Mesendoderm (in vitro differentiated cells): ENCODE data around the gene ADARB2.

Experiments
- DNase-seq: peaks from one replicate; pipeline ENCODE4 v3.0.0; 2013
- H2AK5ac ChIP-seq: 2 replicates; pipeline ENCODE4 v1.6.1; 2013; ENCODE audit warnings: low read length, inconsistent platforms
- H2BK120ac ChIP-seq: 2 replicates; pipeline ENCODE4 v1.6.1; 2013; ENCODE audit warnings: low read depth, mild to moderate bottlenecking, low read length, moderate library complexity, mixed read lengths
- H2BK15ac ChIP-seq: replicated peaks from 2 replicates; pipeline ENCODE4 v1.6.1; 2013; ENCODE audit warnings: low read depth, mild to moderate bottlenecking, moderate library complexity
- H2BK5ac ChIP-seq: 2 replicates; pipeline ENCODE4 v1.6.1; 2013; ENCODE audit warnings: low read length, inconsistent platforms
- H3K18ac ChIP-seq: 2 replicates; pipeline ENCODE4 v1.6.1; 2013; ENCODE audit warnings: mild to moderate bottlenecking, low read length, mixed read lengths
- H3K23ac ChIP-seq: one replicate; pipeline ENCODE4 v1.6.1; 2013; ENCODE audit warnings: low read length
- H3K27ac ChIP-seq: 2 replicates; pipeline ENCODE4 v1.5.1; 2013; ENCODE audit warnings: low read depth, mild to moderate bottlenecking, inconsistent platforms, low read length, moderate library complexity
- H3K27me3 ChIP-seq: 2 replicates; pipeline ENCODE4 v1.6.1; 2013; ENCODE audit warnings: low read length, control low read depth, mild to moderate bottlenecking, inconsistent platforms; ENCODE audit not compliant: insufficient read depth, poor library complexity
- H3K36me3 ChIP-seq: 2 replicates; pipeline ENCODE4 v1.6.1; 2013; ENCODE audit warnings: low read length, inconsistent platforms; ENCODE audit not compliant: control insufficient read depth, insufficient read depth
- H3K4ac ChIP-seq: one replicate; pipeline ENCODE4 v1.6.1; 2013; ENCODE audit warnings: low read depth, mild to moderate bottlenecking, low read length, moderate library complexity
- H3K4me1 ChIP-seq: 2 replicates; pipeline ENCODE4 v1.6.1; 2013; ENCODE audit warnings: low read depth, low read length, inconsistent platforms; ENCODE audit not compliant: control insufficient read depth
- H3K4me2 ChIP-seq: 2 replicates; pipeline ENCODE4 v1.6.1; 2013; ENCODE audit warnings: low read length
- H3K4me3 ChIP-seq: 2 replicates; pipeline ENCODE4 v1.5.1; 2013; ENCODE audit warnings: mild to moderate bottlenecking, low read length
- H3K56ac ChIP-seq: one replicate; pipeline ENCODE4 v1.6.1; 2013; ENCODE audit warnings: low read length
- H3K79me1 ChIP-seq: 2 replicates; pipeline ENCODE4 v1.6.1; 2013; ENCODE audit warnings: low read length, inconsistent platforms
- H3K79me2 ChIP-seq: 2 replicates; pipeline ENCODE4 v1.6.1; 2013; ENCODE audit warnings: mild to moderate bottlenecking, low read length; ENCODE audit not compliant: control insufficient read depth, insufficient read depth
- H3K9ac ChIP-seq: 2 replicates; pipeline ENCODE4 v1.6.1; 2013; ENCODE audit warnings: low read length, inconsistent platforms
- H4K5ac ChIP-seq: one replicate; pipeline ENCODE4 v1.6.1; 2013; ENCODE audit warnings: low read length
- H4K8ac ChIP-seq: one replicate; pipeline ENCODE4 v1.6.1; 2013; ENCODE audit warnings: low read depth, mild to moderate bottlenecking, control low read depth, low read length, moderate library complexity
- WGBS: extraction: QIAGEN DNeasy Blood & Tissue Kit; methylation state at CpG from one replicate; pipeline ENCODE4 v1.1.7; 2013; ENCODE audit warnings: low lambda C conversion rate, missing lambda C conversion rate; ENCODE audit not compliant: insufficient coverage; ENCODE audit errors: extremely low coverage; 5-methylcytosine and 5-hydroxymethylcytosine counted together

Gene ADARB2

DNA sequence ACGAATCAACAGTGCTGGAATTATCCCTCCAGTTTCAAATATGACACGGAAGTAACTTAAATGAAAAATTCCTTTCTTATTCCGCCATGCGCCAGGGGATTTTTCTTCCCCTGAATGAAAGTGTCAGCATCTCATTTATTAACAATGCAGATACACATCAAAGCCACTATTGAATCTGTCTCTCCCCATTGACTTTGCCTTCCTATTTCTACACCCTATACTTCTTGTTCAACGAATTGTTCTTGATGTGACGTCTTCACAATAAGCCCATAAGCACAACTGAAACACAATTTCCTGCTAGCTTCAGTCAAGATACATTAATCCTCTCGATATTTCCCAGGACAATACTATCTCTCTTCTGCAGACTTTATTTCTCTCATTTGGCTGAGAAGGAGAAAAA, 253.5 kb downstream of the ADARB2 start:
- no peak overlapping the region for H3K23ac ChIP-seq
- H3K27me3 ChIP-seq: no peaks in the 10 kb centered on the region
- H2BK5ac ChIP-seq: no peak overlapping the region
- no peak for DNase-seq
- no peak overlapping the region for H3K56ac ChIP-seq
- H3K9ac ChIP-seq: no peak overlapping the region
- no peak overlapping the region for H2AK5ac ChIP-seq
- no peak overlapping the region for H3K18ac ChIP-seq
- no peaks in the 10 kb centered on the region for H3K79me1 ChIP-seq
- H3K27ac ChIP-seq: no peak overlapping the region
- H3K4me3 ChIP-seq: no peak overlapping the region
- no peaks in the 10 kb centered on the region for H3K79me2 ChIP-seq
- H2BK15ac ChIP-seq: no peak overlapping the region
- H4K5ac ChIP-seq: no peak overlapping the region
- H3K4ac ChIP-seq: no peak overlapping the region
- H4K8ac ChIP-seq: no peak overlapping the region
- no peaks in the 10 kb centered on the region for H3K36me3 ChIP-seq
- H2BK120ac ChIP-seq: no peak overlapping the region
- H3K4me1 ChIP-seq: no peaks in the 10 kb centered on the region
- no CpG with 5 or more reads among the region's 7 CpGs for WGBS
- no peak overlapping the region for H3K4me2 ChIP-seq

DNA sequence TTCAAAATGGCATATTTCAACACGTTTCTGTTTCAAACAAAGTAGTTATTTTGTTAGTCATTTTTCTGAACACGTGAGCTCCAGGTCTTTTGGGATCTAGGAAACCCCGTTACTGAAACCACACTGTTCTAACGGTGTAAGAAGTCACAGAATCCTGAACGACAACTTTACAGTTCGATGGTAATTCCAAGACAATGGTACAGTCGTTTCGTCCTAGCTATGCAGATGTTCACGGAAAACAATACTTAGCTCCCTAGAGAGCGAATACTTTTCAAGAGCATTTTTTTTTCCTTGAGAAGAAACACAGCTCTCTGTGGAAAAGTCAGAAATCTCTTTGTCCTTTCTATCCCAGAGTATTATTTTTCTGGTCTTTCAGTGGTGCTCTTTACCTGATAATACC, 254.1 kb downstream of the ADARB2 start:
- DNase-seq: no peak
- no CpG with 5 or more reads among the region's 10 CpGs for WGBS
- Histone ChIP-seq H4K5ac (no peak overlapping the region), H3K18ac (no peak overlapping the region), H3K4me2 (no peak overlapping the region), H3K4me1 (no peaks in the 10 kb centered on the region), H2AK5ac (no peak overlapping the region), H3K27me3 (no peaks in the 10 kb centered on the region), H2BK15ac (no peak overlapping the region), H3K36me3 (no peaks in the 10 kb centered on the region), H3K9ac (no peak overlapping the region), H3K56ac (no peak overlapping the region), H2BK120ac (no peak overlapping the region), H3K27ac (no peak overlapping the region), H3K23ac (no peak overlapping the region), H3K79me2 (no peaks in the 10 kb centered on the region), H4K8ac (no peak overlapping the region), H3K4me3 (no peak overlapping the region), H3K79me1 (no peaks in the 10 kb centered on the region), H2BK5ac (no peak overlapping the region), H3K4ac (no peak overlapping the region)

DNA sequence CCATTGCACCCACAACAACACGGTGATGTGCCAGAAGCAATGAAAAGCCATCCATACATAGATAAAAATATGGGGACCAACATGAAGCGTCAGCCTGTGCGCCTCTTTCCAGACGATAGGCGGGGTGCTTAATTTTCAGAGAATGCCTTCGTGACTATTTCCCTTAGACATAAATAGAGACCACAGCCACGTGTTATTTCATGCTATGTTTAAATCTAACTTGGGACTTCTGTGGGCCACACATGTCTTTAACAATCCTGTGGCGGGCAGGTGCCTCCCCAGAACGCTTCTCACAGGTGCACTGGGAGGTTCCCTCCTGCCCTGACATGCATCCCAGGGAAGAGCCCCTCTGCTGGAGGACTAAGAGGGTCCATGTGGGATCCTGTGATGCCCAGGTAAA, 259.7 kb downstream of the ADARB2 start:
- H3K9ac ChIP-seq: no peak overlapping the region
- no peak overlapping the region for H4K5ac ChIP-seq
- H3K27ac ChIP-seq: no peak overlapping the region
- DNase-seq: no peak
- H3K4ac ChIP-seq: no peak overlapping the region
- H2BK5ac ChIP-seq: no peak overlapping the region
- no peak overlapping the region for H2AK5ac ChIP-seq
- no CpG with 5 or more reads among the region's 9 CpGs for WGBS
- no peaks in the 10 kb centered on the region for H3K79me2 ChIP-seq
- H3K56ac ChIP-seq: no peak overlapping the region
- H2BK120ac ChIP-seq: no peak overlapping the region
- peaks cover 2% of the 10 kb centered on the region for H3K4me1 ChIP-seq
- no peaks in the 10 kb centered on the region for H3K27me3 ChIP-seq
- H3K18ac ChIP-seq: no peak overlapping the region
- no peak overlapping the region for H3K4me2 ChIP-seq
- no peaks in the 10 kb centered on the region for H3K79me1 ChIP-seq
- H3K4me3 ChIP-seq: no peak overlapping the region
- H4K8ac ChIP-seq: no peak overlapping the region
- H2BK15ac ChIP-seq: no peak overlapping the region
- H3K36me3 ChIP-seq: no peaks in the 10 kb centered on the region
- no peak overlapping the region for H3K23ac ChIP-seq

DNA sequence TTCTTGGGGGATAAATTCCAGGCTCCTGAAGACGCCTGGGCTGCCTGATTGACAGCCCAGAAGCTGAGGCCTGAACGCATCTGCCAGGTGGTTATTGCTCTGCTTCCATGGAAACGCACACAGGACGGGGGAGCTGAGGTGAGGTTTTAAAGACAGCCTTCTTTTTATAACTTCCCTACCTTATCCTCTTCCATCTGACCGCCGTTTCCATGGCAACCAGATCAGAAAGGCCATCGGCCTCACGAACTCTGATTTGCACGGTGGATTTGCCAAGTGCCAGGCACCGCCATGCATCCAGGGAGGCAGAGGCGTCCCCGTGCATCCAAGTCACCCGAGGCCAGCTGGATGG, 260.9 kb downstream of the ADARB2 start:
- Histone ChIP-seq H3K56ac (no peak overlapping the region), H2BK15ac (no peak overlapping the region), H3K18ac (no peak overlapping the region), H3K27me3 (no peaks in the 10 kb centered on the region), H3K4ac (no peak overlapping the region), H3K79me1 (no peaks in the 10 kb centered on the region), H4K8ac (no peak overlapping the region), H4K5ac (no peak overlapping the region), H2AK5ac (no peak overlapping the region), H3K23ac (no peak overlapping the region), H3K4me3 (no peak overlapping the region), H2BK5ac (no peak overlapping the region), H3K36me3 (no peaks in the 10 kb centered on the region), H3K27ac (no peak overlapping the region), H3K4me2 (no peak overlapping the region), H3K9ac (no peak overlapping the region), H2BK120ac (no peak overlapping the region), H3K4me1 (peaks cover 2% of the 10 kb centered on the region), H3K79me2 (no peaks in the 10 kb centered on the region)
- WGBS: no CpG with 5 or more reads among the region's 13 CpGs
- DNase-seq: peak; percentile 25

DNA sequence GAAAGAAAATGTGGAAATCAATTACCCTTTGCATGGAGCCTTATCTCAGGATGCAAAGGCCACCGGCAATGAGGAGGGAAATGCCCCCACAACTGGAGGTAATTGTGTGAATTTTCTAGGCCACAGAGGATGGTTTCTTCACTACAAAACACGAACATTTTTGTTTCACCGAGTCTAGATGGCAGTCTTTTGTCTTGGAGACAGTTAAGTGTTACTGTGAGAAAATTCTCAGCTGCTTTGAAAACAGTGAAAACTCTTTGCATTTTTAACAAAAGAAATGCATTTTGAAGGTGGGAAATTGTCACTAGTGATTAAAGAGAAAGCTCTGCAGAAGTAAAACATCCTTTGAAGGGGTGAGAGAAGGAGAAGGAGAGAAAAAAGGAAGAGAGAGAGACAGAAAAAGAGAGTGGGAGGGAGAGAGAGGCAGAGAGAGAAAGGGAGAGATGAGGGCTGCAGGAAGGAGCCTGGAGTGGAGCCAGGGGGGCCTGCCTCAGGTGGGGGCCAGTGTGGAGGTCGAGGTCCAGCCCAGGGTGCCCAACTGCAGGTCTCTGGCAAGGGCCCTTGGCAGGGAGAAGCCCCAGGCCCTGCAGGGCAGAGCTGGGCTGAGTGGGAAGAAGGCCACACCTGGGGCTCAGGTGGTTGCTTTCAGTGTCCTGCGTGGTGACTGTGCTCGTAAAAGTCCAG, 261.4 kb downstream of the ADARB2 start:
- H3K4me1 ChIP-seq: peaks cover 2% of the 10 kb centered on the region
- H4K8ac ChIP-seq: no peak overlapping the region
- H2BK5ac ChIP-seq: no peak overlapping the region
- H2BK120ac ChIP-seq: no peak overlapping the region
- DNase-seq: no peak
- H3K18ac ChIP-seq: no peak overlapping the region
- no peak overlapping the region for H2BK15ac ChIP-seq
- H3K4me2 ChIP-seq: no peak overlapping the region
- no peaks in the 10 kb centered on the region for H3K79me1 ChIP-seq
- H3K56ac ChIP-seq: no peak overlapping the region
- H3K4ac ChIP-seq: no peak overlapping the region
- no peak overlapping the region for H2AK5ac ChIP-seq
- H3K27me3 ChIP-seq: no peaks in the 10 kb centered on the region
- no peaks in the 10 kb centered on the region for H3K79me2 ChIP-seq
- H3K23ac ChIP-seq: no peak overlapping the region
- H3K27ac ChIP-seq: no peak overlapping the region
- H3K36me3 ChIP-seq: no peaks in the 10 kb centered on the region
- H3K9ac ChIP-seq: no peak overlapping the region
- H3K4me3 ChIP-seq: no peak overlapping the region
- no peak overlapping the region for H4K5ac ChIP-seq
- no CpG with 5 or more reads among the region's 6 CpGs for whole genome bisulfite sequencing

DNA sequence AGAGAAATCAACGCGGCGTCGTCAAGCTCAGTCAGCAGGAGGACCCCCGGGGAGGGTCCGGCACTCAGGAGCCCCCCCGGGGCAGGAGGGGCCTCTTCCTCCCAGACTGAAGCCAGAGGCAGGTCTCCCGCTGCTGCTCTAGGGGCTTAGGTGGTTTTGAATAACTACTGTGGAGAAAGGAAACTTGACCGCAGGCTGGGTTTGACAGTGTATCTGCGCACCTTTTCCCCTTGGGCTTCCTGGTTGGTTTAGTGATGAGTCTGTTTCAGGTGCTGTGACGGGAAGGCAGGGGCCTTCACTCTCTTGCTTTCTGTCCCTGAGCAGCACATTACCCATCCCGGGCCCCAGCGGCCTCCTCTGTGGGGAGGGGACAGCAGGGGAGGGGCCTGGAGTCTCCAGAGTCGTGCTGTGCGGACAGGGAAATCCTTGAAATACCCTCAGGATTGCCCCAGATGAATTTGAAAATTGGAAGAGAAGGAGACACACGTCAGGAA, 262.2 kb downstream of the ADARB2 start:
- Histone ChIP-seq H2AK5ac (no peak overlapping the region), H2BK15ac (no peak overlapping the region), H3K4me3 (no peak overlapping the region), H3K36me3 (no peaks in the 10 kb centered on the region), H3K27ac (no peak overlapping the region), H3K4ac (no peak overlapping the region), H3K23ac (no peak overlapping the region), H2BK5ac (no peak overlapping the region), H3K4me1 (peaks cover 2% of the 10 kb centered on the region), H3K4me2 (no peak overlapping the region), H2BK120ac (no peak overlapping the region), H3K9ac (no peak overlapping the region), H4K8ac (no peak overlapping the region), H3K27me3 (no peaks in the 10 kb centered on the region), H3K79me2 (no peaks in the 10 kb centered on the region), H3K56ac (no peak overlapping the region), H3K79me1 (no peaks in the 10 kb centered on the region), H3K18ac (no peak overlapping the region), H4K5ac (no peak overlapping the region)
- DNase-seq: no peak
- no CpG with 5 or more reads among the region's 16 CpGs for WGBS
